Mesothelial cell of epicardium (in vitro differentiated cells): ENCODE measurements around the gene OR6B3. TPM values are rescaled to one million over a fixed set of nuclear protein-coding genes. Genes with fewer than 3 reads are reported as not detected.

Source experiments
- DNase-seq, 2 experiments: peaks; one replicate each; pipeline ENCODE4 v3.0.0; 2021; ENCODE audit warnings: low spot score in 2 of 2; ENCODE audit not compliant: unreplicated experiment in 2 of 2
- H3K27ac Mint-ChIP-seq: 2 replicates; pipeline ENCODE4 v1.8.0; 2021; ENCODE audit warnings: mixed read lengths
- H3K27me3 Mint-ChIP-seq: 2 replicates; pipeline ENCODE4 v1.8.0; 2021; ENCODE audit warnings: low read depth, mixed read lengths
- H3K36me3 Mint-ChIP-seq: 2 replicates; pipeline ENCODE4 v1.8.0; 2021; ENCODE audit warnings: mixed read lengths
- H3K4me1 Mint-ChIP-seq: 2 replicates; pipeline ENCODE4 v1.8.0; 2021; ENCODE audit warnings: mixed read lengths
- H3K4me3 Mint-ChIP-seq: 2 replicates; pipeline ENCODE4 v1.8.0; 2021; ENCODE audit warnings: mild to moderate bottlenecking, moderate library complexity, mixed read lengths
- H3K9me3 Mint-ChIP-seq: 2 replicates; pipeline ENCODE4 v1.8.0; 2021; ENCODE audit warnings: mixed read lengths
- CTCF ChIP-seq: fragments of 200-600 bp; sonication (generic); IDR thresholded peaks from one replicate; pipeline ENCODE4 v1.5.0; 2021; ENCODE audit warnings: antibody characterized with exemption; ENCODE audit not compliant: unreplicated experiment
- total RNA-seq: library from RNA; stranded (reverse); gene quantifications from 3 replicates; pipeline ENCODE4 v1.2.1, GENCODE V29; 2021

The OR6B3 gene
- total RNA-seq, 1 donor from 2014 or later: not detected

GRCh38 chr2:239997686-239998409 is 55.5 kb downstream of the OR6B3 start:
- H3K36me3 Mint-ChIP-seq: peaks cover 38% of the 10 kb centered on the region

More at GRCh38 chr2:239997686-239998409, 55.5 kb downstream of the OR6B3 start:
- H3K27ac Mint-ChIP-seq: no peak overlapping the region
- DNase-seq: no peak
- no peaks in the 10 kb centered on the region for H3K4me1 Mint-ChIP-seq
- no peak overlapping the region for H3K4me3 Mint-ChIP-seq
- no peaks in the 10 kb centered on the region for H3K27me3 Mint-ChIP-seq
- H3K9me3 Mint-ChIP-seq: peaks cover 7% of the 10 kb centered on the region
- TF ChIP-seq CTCF: no peak

Other genes starting within 250 kb of the OR6B3 start
- gene NDUFA10, start 28.2 kb downstream of the OR6B3 start, total RNA-seq: 121 to 129 TPM (median 125 TPM) in 3 replicates
- gene OR6B2, start 23.1 kb downstream of the OR6B3 start, total RNA-seq: not detected in 3 replicates
- gene COPS9, start 82.8 kb upstream of the OR6B3 start, total RNA-seq: 83.2 to 93.6 TPM (median 90.9 TPM) in 3 replicates
- gene OTOS, start 87.1 kb upstream of the OR6B3 start, total RNA-seq: not detected in 3 replicates